Activated T-cell treated with anti-CD3 and anti-CD28 coated beads, Interleukin-2, amount 50 U/mL, for 1 hour (primary cell): ENCODE results near the gene LIPT2.

Source experiments
- DNase-seq: peaks from one replicate; pipeline ENCODE4 v3.0.0-alpha.2; 2020

Gene LIPT2

DNA sequence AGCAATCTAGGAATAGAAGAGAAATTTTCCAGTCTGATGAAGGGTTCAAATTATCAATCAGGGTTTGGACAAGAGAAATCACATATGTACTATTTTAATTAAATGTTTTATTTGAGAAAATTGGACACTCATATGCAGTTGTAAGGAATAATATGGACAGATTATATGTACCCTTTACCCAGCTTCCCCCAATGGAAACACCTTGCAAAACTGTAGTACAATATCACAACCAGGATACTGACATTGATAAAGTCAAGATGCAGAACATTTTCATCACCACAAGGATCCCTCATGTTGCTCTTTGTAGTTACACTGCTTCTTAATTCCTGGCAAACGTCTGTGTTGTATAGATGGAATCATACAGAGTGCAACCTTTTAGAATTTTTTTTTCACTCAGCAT is 1.4 kb upstream of the LIPT2 start:
- no peak for DNase-seq

DNA sequence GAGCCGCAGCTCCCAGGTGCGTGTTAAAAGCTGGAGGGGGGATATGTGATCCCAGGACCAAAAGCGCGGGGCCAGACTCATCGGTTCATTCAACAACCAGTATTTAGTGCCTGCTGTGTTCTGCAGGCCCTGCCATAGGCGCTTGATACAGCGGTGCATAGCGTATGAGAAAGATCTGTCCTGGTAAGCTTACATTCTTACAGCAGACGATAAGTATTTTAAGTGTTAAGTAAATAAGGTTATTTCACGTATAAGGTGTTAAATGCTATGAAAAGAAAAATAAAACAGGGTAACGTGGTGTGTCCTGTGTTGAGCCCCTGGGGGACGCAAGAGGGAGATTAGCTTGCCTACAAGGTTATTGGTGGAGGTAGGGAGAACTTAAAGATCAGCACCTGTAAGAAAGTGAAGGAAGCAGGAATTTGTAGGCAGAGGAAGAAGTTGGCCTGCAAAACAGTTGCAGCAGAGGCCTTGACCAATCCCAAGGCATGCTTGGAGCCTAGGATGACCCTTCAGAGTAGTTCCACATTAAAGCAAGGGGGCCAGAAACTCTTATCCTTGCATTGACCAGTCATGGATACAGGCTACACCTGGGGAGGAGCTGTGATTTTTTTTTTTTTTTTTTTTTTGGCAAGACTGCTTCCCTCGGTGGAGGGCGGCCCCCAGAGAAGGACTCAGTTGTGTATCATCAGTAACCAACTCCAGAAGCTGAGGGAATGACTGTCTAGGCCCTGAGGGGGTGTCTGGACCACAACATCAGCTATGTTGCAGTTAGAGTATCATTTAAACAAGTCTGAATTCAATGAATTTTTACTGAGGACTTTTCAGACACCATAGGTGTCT is 487 bp upstream of the LIPT2 start:
- DNase-seq, result no peak

DNA sequence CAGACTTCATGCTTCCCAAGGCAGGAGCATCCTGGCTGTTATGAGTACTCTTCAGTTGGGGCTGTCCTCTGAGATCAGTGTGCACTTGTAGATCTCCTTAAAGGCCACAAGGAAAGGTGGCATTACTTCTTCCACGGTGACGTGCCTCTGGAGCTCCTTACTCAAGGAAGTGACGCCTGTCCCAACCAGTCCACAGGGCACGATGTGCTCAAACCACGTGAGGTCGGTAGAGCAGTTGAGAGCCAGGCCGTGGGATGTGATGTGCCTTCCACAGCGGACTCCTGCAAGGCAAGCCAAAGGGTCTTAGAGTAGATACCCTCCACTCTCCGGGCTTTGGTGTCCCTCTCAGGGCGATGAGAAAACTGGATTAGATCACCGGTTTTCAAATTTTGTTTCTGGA is 1.4 kb downstream of the LIPT2 start:
- DNase-seq, result no peak

DNA sequence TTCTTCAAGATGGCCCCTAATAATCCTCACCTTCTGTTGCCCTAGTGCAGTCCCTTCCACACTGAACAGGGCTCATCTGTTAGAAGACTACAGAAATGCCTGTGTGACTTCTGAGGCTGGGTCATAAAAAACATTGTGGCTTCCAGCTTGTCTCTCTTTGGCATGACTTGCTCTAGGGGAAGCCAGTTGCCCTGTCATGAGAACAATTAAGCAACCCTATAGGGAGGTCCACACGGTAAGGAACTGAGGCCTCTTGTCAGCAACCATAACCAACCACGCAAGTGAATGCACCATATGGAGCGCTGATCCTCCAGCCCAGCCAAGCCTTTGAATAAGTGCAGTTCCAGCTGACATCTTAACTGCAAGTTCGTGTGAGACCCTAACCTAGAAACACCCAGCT is 2.6 kb downstream of the LIPT2 start:
- DNase-seq, result no peak

DNA sequence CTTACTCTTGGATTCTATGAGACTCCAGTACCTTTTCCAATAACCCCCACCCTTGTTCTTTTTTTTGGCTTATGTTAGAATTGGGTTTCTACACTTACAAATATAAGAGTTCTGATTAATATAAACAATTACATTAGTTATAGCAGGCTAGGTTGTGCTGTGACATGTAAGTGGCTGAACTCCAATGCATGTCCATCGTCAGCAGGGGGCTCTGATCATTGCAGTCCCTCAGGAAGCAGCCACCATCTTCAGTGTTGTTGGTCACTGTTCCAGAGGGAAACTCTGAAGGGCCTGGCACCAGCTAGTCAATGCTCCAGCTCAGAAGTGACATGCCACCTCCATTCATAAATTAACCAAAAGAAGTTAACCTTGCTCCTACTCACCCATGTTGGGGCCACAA is 5.6 kb downstream of the LIPT2 start:
- no peak for DNase-seq

DNA sequence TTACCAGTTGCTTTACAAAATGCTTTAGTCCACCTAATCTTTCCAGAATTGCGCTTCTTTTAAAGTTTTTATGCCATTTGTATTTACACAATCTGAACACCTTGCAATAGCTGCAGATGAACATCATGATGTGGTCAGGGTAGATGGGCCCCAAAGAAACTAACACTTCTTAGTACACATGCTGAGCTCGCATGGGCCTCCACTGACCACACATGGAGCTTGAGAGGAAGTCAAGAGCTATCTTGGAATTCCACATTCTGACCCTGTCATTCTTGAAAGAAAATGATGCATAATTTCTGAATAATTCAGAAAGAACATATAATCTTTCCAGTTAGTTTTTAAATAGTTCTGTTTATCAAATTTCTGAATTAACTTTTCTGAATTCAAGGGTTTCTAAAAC is 7.7 kb downstream of the LIPT2 start:
- no peak for DNase-seq

DNA sequence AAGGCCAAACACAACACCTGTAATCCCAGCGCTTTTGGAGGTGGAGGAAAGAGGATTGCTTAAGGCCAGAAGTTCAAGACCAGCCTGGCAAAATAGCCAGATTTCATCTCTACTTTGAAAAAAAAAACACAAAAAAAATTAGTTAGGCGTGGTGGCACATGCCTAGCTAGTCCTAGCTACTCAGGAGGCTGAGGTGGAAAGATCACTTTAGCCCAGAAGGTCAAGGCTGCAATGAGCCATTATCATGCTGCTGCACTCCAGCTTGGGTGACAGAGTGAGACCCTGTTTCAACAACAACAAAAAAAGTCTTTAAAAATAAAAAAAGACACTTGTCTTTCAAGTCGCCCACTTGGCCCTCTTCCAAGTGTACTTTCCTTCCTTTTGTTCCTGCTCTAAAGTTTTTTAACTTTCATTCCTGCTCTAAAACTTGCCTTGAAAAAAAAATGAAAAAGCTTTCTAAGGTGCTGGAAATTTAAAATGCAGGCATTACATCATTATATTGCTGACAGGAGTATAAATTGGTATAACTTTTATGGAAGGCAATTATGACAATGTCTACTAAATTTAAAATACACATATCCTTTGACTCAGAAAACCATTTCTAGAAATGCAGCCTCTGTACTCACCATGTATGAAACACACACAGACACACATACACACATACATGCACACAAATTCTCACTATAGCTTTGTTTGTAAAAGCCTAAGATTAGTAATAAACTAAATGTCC is 12.7 kb downstream of the LIPT2 start:
- no peak for DNase-seq

DNA sequence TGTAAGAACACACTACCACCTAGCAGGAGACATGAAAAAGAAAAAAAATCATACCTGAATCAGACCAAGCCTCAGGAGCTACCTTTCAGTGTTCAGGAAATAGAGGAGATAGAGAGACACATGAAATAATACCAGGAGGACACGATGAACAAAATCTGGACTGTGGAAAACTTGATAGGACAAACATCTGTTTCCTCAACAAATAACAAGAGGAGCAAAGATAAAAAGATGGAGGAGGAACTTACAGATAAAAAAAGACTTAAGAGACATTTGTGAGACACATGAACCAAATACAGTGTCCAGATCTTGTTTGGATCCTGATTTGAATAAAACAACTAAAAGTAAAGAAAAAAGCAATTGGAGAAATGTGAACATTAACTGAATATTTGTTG is 13.8 kb downstream of the LIPT2 start:
- no peak for DNase-seq

DNA sequence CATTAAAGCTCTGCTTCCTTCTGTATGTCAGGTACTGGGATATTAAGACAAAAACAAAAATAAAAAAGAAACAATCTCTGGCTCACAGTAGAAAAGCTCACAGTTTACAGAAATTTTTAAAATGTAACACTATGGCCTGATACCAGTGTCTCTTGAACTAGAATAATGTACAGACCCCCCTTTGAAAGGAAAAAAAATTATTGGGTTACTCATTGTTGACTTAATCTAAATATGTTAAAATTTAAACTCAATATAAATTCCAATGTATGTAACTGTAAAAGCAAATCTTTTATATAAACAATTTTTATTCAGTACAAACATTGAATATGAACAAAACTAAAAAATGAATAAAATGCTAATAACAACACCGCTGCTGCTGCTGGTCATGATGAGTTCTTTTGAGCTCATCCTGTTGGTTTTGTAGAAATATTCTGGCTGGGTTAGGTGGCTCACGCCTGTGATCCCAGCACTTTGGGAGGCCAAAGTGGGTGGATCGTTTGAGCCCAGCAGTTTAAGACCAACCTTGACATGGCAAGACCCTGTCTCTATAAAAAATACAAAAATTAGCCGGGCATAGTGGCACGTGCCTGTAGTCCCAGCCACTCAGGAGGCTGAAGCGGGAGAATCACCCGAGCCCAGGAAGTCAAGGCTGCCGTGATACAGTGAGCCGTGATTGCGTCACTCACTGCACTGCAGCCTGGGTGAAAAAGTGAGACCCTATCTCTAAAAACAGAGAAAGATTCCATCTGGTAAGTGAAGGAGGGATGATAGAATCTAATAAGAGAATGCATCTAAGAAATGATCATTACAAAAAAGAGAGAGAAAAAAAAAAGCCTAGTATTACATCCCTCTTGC is 14.4 kb downstream of the LIPT2 start:
- no peak for DNase-seq

DNA sequence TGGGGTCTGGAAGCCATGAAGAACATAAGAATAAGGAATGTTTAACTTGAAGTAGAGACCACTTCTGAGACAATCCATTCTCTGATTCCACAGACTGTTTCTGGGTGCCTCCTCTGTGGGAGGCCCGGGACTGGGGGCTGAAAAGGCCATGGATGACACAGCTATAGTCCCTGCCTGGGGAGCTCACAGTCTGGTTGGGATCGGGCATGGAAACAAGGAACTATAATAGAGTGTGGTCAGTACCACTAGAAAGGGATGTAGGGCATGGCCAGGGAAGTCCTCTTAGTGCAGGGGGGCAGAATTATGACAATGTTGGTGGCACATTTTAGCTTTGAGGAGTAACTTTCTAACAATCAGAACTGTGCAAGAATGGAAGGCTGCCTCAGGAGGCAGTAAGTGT is 17.0 kb downstream of the LIPT2 start:
- DNase-seq, result no peak

DNA sequence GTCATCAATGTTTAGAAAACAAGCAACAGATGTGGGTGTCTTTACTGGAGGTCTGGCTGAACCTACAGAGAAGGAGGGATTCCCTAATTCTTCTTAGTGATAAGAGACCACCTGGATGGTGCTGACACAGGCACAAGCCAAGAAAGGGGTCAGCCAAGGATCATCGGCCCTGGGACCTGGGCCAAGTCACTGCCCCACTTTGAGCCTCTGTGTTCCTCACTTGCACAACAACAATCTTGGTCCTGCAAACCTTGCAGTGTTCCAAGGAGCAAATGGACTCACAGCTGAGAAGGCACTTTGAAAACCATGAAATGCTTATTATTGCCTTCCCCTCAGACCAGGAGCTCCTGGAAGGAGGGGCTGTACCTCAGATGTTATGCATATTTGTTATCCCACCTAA is 19.2 kb downstream of the LIPT2 start:
- DNase-seq, result no peak

DNA sequence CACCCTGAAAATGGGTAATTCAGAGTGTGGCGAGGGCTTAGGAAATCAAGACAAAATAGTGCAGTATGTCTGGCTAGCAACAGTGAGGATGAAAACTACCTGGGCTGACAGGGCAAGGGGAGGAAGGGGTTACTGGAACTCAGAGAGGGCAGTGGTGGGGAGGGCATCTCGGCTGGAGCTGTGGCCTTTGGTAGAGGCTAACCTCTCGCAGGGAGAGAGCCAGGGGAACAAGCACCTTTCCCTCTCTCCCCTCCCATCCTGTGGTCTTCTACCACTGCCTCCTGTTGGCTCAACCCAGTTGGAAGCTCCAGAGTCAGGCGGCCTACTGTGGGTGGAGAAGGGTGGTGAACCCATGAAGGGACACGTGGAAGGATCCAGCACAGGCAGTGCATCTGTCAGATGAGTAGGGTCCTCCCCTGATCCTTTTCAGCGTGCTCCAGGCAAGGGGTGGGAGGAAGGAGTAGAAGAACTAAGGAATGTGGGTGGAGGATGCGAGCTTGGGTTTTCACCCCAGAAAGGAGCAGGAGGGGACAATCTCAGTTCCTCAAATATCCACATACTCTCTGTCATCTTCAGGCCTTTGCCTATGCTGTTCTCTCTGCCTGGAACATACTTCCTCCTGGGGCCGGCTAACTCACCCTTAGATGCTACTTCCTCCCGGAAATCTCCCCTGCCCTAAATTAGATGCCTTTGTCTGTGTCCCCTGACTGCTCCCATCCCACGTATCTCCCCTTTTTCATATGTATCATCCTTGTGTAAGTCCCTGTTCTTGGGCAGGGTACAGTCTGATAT is 19.9 kb downstream of the LIPT2 start:
- DNase-seq, result no peak

DNA sequence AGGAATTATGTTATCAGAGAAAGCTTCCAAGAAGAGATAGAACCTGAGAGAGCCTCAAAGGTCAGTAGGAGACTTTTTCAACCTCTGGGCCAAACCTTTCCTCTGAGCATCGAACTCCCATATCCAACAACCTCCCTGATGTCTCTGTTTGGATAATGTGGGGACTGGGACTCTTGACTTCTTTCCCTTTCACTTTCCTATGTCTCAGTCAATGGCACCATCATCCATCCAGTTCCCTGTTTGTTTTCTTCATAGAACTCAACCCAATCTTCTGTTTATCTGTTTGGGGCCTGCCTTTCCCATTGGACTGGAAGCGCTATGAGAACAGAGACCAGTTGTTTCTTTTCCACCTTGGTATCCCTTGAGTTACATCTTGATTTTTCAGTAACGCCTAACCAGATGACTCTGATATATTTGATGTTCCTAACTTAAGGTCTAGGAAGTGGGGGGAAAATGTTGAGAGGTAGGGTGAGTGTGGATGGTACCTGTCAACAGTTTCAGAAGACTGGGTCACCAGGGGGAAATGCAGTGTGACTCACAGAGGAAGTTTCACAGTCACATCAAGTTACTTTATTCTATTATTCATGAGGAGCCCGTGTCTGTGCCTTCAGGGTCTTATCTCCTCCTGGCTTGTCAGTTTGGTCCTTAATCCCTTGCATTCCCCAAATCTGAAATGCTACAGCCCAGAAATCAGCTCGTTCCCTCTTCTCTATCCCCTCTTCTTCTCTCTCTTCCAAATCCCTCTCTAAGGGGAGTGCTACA is 21.7 kb downstream of the LIPT2 start:
- DNase-seq, result no peak

DNA sequence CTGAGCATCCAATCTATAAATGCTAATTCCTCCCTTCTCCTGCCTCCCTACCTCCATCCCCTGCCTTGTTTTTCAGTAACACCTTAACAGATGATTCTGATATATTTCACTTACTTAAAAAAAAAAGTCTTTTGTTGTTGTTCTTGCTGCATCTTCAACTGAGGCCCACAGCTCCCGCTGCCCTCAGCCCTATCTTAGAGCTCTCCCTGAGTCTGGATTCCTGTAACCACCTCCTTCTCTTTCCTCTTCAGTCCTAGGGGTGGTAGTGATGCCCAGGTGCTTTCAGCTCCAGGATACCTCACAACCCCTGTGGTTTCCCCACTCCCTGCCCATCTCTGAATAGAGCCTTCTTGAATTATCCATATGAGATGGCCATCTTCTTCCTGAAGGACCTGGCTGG is 22.5 kb downstream of the LIPT2 start:
- no peak for DNase-seq

DNA sequence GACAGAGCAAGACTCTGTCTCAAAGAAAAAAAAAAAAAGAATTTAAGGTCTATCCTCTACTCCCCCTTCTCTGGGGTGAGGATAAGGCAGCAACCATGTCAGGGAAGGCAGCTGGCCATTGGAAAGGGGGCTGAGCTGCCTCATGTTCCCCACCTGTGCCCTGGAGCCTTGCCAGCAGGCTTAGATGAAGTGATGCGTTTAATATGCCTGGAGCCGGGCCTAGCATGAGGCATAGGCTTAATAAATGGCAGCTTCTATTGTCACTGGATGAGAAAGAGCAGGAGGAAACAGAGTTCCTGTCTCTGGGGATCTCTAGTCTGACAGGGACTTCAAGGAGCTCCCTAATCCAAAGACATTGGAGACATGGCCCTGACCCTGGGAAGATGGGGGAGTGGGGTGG is 23.0 kb downstream of the LIPT2 start:
- DNase-seq, result no peak

DNA sequence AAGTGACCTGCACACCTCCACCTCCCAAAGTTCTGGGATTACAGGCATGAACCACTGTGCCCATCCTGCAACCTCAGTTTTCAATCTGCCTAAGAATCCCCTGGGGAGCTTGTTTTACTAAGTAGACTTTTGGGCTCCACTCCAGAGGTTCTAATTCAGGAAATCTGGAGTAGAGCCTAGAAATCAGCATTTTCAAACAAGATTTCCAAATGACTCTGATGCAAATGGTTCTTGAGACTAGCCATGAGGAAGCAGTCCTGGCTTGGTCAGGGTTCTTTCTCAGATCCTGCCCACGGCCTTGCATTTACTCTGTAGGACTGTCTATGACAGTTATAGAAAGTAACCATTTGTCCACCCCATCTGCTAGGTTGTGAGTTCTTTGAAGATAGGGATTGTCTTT is 24.6 kb downstream of the LIPT2 start:
- DNase-seq, result no peak

DNA sequence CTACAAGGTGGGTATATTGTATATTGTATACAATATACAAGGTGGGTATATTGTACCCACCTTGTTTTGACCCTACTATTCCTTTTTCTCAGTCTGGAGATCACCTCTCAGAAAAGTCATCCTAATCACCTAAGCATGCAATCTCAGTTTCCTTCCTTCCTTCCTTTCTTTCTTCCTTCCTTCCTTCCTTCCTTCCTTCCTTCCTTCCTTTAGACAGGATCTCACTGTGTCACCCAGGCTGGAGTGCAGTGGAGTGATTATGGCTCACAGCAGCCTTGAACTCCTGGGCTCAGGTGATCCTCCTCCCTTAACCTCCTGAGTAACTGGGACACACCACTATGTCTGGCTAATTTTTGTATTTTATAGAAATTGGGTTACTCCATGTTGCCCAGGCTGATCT is 25.0 kb downstream of the LIPT2 start:
- DNase-seq, result no peak

DNA sequence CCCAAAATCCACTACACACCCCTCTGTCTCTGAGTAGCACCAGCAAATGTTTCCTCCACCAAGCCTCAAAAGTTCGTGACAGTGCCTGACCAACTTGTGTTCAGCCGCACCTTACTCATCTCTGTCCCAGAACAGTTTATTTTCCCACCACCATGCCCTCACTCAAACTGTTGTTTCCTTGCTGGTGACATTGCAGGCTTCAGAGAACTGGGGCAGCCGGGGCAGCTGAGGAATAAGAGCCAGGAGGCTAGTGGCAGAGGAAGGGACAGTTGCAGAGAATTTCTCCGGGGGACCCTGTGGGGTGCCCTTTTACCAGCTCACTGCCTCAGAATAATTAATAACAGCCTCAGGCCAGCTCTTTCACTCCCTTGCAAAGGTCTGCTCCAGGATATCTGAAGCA is 25.5 kb downstream of the LIPT2 start:
- DNase-seq, result no peak

DNA sequence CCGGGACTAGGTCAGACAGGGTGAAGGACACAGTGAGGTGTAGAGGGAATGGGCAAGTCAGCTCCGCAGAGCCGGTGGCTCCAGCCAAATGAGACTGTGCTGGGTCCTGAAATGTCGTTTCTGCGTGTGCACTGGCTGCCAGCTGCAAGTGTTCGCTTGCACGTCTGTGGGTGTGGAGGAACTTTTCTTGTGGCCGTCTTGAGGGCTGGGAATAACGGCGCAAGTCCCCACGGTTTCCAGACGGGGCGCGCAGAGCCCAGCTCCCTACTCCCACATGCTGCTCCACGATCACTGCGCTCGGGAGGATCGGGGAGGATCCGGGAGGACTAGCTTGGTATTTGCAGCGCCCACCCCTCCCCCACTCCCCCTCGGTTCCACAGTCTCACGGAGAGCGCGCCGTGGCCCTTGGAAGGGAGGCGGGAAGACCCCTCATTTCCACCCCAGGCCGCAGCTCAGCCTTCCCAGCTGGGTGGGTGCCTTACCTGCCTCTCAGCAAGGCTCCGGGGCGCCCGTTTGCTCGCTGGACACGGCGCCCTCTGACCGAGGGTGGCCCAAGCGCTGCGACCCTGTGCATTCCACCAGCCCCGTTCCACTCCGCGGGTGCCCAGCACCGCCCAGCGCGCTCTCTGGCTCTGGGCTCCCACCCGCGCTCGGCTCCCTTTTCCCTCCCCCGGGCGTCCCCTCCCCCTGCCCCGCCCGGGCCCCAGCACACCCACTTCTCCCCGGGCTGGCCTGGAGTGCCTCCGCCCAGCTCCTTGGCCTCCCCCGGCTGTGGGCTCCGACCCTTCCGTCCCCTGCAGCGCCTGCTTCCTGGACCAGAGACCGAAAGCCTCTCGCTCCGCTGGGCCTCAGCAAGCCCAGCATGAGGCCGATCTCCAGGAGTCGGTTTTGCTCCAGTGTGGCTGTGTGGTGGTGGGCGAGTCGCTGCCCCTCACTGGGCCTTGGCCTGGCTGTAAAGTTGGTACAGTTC is 26.3 kb downstream of the LIPT2 start, which contains the start of gene KCNE3:
KCNE3 (minus strand) TSS at position 634 of the 970 bp plus-strand sequence. CDS start 9,986 bp downstream, outside the sequence.
- no peak for DNase-seq

DNA sequence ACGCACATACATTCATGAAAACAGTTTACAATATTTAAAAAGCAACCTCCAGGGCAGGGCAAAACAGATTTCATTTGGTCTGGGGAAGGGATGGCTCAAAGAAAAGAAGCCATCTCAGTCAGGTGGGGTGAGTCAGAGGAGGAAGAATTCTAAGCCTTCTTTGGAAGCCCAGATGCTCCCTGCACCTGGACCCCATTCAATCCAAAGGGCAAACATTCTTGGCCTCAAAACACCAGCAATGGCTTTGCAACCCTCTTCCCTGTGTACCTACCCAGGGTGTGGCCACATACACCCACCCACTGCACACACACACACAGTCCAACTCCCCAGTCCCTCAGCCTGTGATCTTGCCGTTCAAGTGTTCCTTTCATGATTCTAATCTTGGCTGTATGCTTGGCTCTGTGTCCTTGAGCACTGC is 28.2 kb downstream of the LIPT2 start:
- no peak for DNase-seq

DNA sequence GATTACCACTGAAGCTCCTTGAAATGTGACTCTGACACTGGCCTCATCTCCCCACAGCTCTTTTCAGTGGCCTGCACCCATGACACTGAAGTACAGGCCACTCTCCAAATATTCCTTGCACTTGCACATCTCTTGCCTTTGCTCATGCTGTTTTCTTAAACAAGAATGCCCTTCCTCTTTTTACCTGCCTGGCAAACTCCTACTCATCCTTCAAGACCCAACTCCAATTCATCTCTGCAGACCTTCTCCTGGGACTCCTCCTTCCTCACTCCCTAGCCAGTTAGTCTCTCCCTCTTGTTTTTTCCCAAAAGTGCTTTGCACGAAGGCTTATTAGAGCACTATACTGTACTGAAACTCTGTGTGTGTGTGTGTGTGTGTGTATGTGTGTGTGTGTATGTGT is 28.8 kb downstream of the LIPT2 start:
- no peak for DNase-seq
